Endothelial cell of umbilical vein (primary cell): ENCODE results near the gene BRD1. TPM values are rescaled to one million over a fixed set of nuclear protein-coding genes. Genes with fewer than 3 reads are reported as not detected.

Experiments used
- BruUV-seq: library from RNA; stranded (reverse); fragments of 400-500 nt; replicated peaks from 2 replicates; lab custom pipeline; 2021; lab: Mats Ljungman, UMichigan
- CTCF ChIA-PET: fragments of 300-600, 350-600 bp; sonication (Branson Sonifier 250); formaldehyde crosslinking; loops from one replicate; lab custom pipeline; 2021; ENCODE audit warnings: antibody characterized with exemption, inconsistent platforms; lab: Charles Lee
- POLR2A ChIA-PET: fragments of 300-600, 350-600 bp; sonication (Branson Sonifier 250); formaldehyde crosslinking; loops from one replicate; lab custom pipeline; 2021; ENCODE audit warnings: antibody characterized with exemption, inconsistent platforms; lab: Charles Lee
- DNase-seq: peaks from one replicate; pipeline ENCODE4 v3.0.0-alpha.2; 2011; ENCODE audit warnings: low read depth, low spot score
- FAIRE-seq: peaks from 2 replicates; lab custom pipeline; 2011; peaks lifted over from hg19 to GRCh38; lab: Jason Lieb, UNC
- H2AFZ ChIP-seq: 2 replicates; pipeline ENCODE4 v1.6.0; 2012; ENCODE audit warnings: low read depth, low read length, control low read depth, inconsistent platforms
- H3K27ac ChIP-seq: 2 replicates; pipeline ENCODE4 v1.5.1; 2011; ENCODE audit warnings: low read depth, mild to moderate bottlenecking, control low read depth, low read length, moderate library complexity; ENCODE audit not compliant: insufficient read depth
- H3K27me3 ChIP-seq, 2 experiments: 2 replicates each; pipeline versions ENCODE4 v1.6.0 to v1.6.1; 2011; ENCODE audit warnings: low read length in 2 of 2, mixed read lengths in 1 of 2; ENCODE audit not compliant: control insufficient read depth in 2 of 2, insufficient read depth in 2 of 2
- H3K36me3 ChIP-seq, 2 experiments: 2 replicates in 1 of 2; 3 replicates in 1 of 2; pipeline ENCODE4 v1.5.1; 2011; ENCODE audit warnings: low read length in 2 of 2, mild to moderate bottlenecking in 1 of 2, moderate library complexity in 1 of 2; ENCODE audit not compliant: control insufficient read depth in 2 of 2, insufficient read depth in 2 of 2; ENCODE audit errors: extremely low read depth in 1 of 2
- H3K4me1 ChIP-seq: 3 replicates; pipeline ENCODE4 v1.5.1; 2011; ENCODE audit warnings: mild to moderate bottlenecking, low read length; ENCODE audit not compliant: control insufficient read depth, insufficient read depth; ENCODE audit errors: extremely low read depth
- H3K4me2 ChIP-seq: 2 replicates; pipeline ENCODE4 v1.6.1; 2011; ENCODE audit warnings: low read length, control low read depth, mixed read lengths; ENCODE audit not compliant: insufficient read depth
- H3K4me3 ChIP-seq, 3 experiments: fragments of 200-600 bp in 1 of 3; sonication (generic), shearing (Covaris generic) in 1 of 3; replicated peaks in 1 of 3; 2 replicates each; pipeline ENCODE4 v1.5.1; 2011 to 2016; ENCODE audit warnings: control low read depth in 3 of 3, low read length in 3 of 3, mild to moderate bottlenecking in 2 of 3, inconsistent platforms in 1 of 3, low read depth in 1 of 3, moderate library complexity in 1 of 3; ENCODE audit not compliant: insufficient read depth in 1 of 3
- H3K79me2 ChIP-seq: 2 replicates; pipeline ENCODE4 v1.6.0; 2012; ENCODE audit warnings: low read length, inconsistent platforms; ENCODE audit not compliant: control insufficient read depth, insufficient read depth
- H3K9ac ChIP-seq: replicated peaks from 2 replicates; pipeline ENCODE3; 2011; ENCODE audit warnings: low read length, control low read depth; ENCODE audit not compliant: insufficient read depth; ENCODE audit errors: extremely low read depth
- H3K9me1 ChIP-seq: replicated peaks from 3 replicates; pipeline ENCODE4 v1.6.0; 2011; ENCODE audit warnings: mild to moderate bottlenecking, low read length; ENCODE audit not compliant: control insufficient read depth, insufficient read depth; ENCODE audit errors: extremely low read depth
- H3K9me3 ChIP-seq: replicated peaks from 2 replicates; pipeline ENCODE4 v1.5.1; 2012; ENCODE audit warnings: low read length, inconsistent platforms; ENCODE audit not compliant: control insufficient read depth, insufficient read depth
- H4K20me1 ChIP-seq: replicated peaks from 2 replicates; pipeline ENCODE3; 2011; ENCODE audit warnings: mild to moderate bottlenecking, low read length; ENCODE audit not compliant: control insufficient read depth, insufficient read depth; ENCODE audit errors: extremely low read depth
- EZH2 ChIP-seq: IDR thresholded peaks from 2 replicates; pipeline ENCODE4 v1.6.1; 2012; ENCODE audit warnings: borderline replicate concordance, low read depth, mild to moderate bottlenecking, moderate library complexity, low read length, inconsistent platforms; ENCODE audit not compliant: severe bottlenecking
- FOS ChIP-seq: IDR thresholded peaks from 2 replicates; pipeline ENCODE4 v1.6.1; 2011; ENCODE audit warnings: mild to moderate bottlenecking, low read length, moderate library complexity, borderline replicate concordance; ENCODE audit not compliant: insufficient read depth
- GATA2 ChIP-seq: IDR thresholded peaks from 2 replicates; pipeline ENCODE4 v1.7.0; 2011; ENCODE audit warnings: low read depth, mild to moderate bottlenecking, moderate library complexity, mixed read lengths, low read length; ENCODE audit not compliant: insufficient read length, insufficient read depth
- JUN ChIP-seq: IDR thresholded peaks from 2 replicates; pipeline ENCODE4 v1.6.1; 2011; ENCODE audit warnings: borderline replicate concordance, low read depth; ENCODE audit not compliant: insufficient read length, insufficient read depth
- MYC ChIP-seq: IDR thresholded peaks from one replicate; pipeline ENCODE4 v1.6.1; 2011; ENCODE audit warnings: mild to moderate bottlenecking, low read depth, low read length
- POLR2A ChIP-seq: IDR thresholded peaks from 2 replicates; pipeline ENCODE4 v1.6.1; 2012; ENCODE audit warnings: low read depth, mild to moderate bottlenecking, control low read depth, low read length
- POLR2AphosphoS5 ChIP-seq: IDR thresholded peaks from 2 replicates; pipeline ENCODE4 v1.6.1; 2012; ENCODE audit warnings: low read depth, mild to moderate bottlenecking, control low read depth, low read length, moderate library complexity; ENCODE audit not compliant: insufficient read depth
- dilution Hi-C: fragments of 300-500 bp; cut with MboI; formaldehyde crosslinking; loops from one replicate; pipeline ENCODE4 v1.15.0; 2019; ENCODE audit warnings: low sequenced_read_pairs; ENCODE audit not compliant: extremely low pct_ligation_motif_present
- intact Hi-C: fragments of 100-400 bp; cut with micrococcal nuclease; formaldehyde crosslinking; loops from one replicate; pipeline ENCODE4 v1.10.0; 2022
- polyA plus RNA-seq, 4 experiments: library from polyadenylated mRNA; depleted of rRNA in 3 of 4; stranded (reverse) in 3 of 4; unstranded in 1 of 4; fragments of >200 nt; gene quantifications; 2 replicates each; pipeline versions ENCODE4 v1.2.1 to v1.2.3, GENCODE V29; 2011 to 2012; ENCODE audit warnings: missing spikeins in 1 of 4
- total RNA-seq: library from RNA; stranded (reverse); gene quantifications from 2 replicates; pipeline ENCODE4 v1.2.3, GENCODE V29; 2021
- TF ChIP-seq, protein P1 (sequence below): IDR thresholded peaks from 2 replicates; pipeline ENCODE4 v1.6.1; 2011; ENCODE audit not compliant: insufficient read depth, insufficient read length
- TF ChIP-seq, protein P2 (sequence below), 2 donors: IDR thresholded peaks; 1 replicate in 1 of 2; 2 replicates in 1 of 2; pipeline ENCODE4 v1.5.1; 2011; ENCODE audit warnings: low read length in 2 of 2, mild to moderate bottlenecking in 2 of 2, moderate library complexity in 2 of 2, control low read depth in 1 of 2, inconsistent platforms in 1 of 2, low read depth in 1 of 2; ENCODE audit not compliant: insufficient read depth in 1 of 2; ENCODE audit errors: extremely low read depth in 1 of 2

BRD1 gene
- total and polyA plus RNA-seq, 2 donors (not counting 3 experiments of a cell fraction or from before 2014, with no cell fraction given), result 8.1 to 41.1 TPM

DNA sequence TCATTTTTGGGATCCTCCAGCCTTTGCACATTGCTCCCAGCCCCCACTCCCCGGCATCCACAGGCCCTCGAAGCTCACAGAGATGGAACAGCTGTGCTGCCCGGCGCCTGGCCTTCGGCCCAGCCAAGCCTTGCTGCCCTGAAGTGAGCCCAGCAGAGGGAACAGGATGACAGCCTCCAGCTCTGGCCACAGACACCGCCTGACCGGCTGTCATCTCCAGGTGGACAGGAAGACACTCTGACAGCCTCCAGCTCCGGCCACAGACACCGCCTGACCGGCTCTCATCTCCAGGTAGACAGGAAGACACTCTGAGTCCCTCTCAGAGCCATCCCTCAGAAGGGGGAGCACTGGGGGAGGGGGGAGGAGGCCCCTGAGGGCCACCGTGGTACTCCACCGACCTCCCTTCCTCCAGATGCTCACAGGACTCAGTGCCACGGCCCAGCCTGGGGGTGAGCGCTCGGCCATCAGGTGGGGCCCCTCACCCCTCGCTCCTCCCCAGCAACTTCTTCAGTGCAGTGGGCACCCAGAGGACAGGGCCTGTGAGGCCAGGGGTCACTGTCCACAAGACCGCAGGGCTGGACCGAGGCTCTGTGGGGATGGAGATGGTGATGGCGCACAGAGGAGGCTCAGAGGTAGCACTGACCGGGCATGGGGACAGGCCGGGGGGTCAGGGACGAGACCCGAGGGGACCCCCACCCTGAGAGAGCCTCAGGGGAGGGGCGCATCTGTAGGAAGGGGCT, 58.6 kb downstream of the BRD1 start:
- no peak overlapping the region for H2AFZ ChIP-seq
- no TSS peak for BruUV-seq
- H3K9me3 ChIP-seq, result no peaks in the 10 kb centered on the region
- no peaks in the 10 kb centered on the region for H3K79me2 ChIP-seq
- H4K20me1 ChIP-seq, result no peaks in the 10 kb centered on the region
- dilution Hi-C loops, result no loop called here
- no peak overlapping the region for H3K4me3 ChIP-seq
- DNase-seq (no peak), FAIRE-seq (no peak)
- peaks cover 0 to under 1% of the 10 kb centered on the region in 2 experiments for H3K36me3 ChIP-seq
- no peak overlapping the region for H3K9ac ChIP-seq
- no peaks in the 10 kb centered on the region for H3K9me1 ChIP-seq
- no peak overlapping the region for H3K27ac ChIP-seq
- CTCF ChIA-PET, result interaction anchor here (0.9 kb wide), 1 partner anchor 261 kb away, joined by 3 read pairs; no protein-coding TSS in a partner anchor
- no peak overlapping the region for H3K4me2 ChIP-seq
- no peaks in the 10 kb centered on the region for H3K4me1 ChIP-seq
- no peaks in the 10 kb centered on the region for H3K27me3 ChIP-seq
- intact Hi-C loops, result loop anchor here (5.0 kb wide), 2 partner anchors 203 to 263 kb away; no protein-coding TSS in a partner anchor
- POLR2A ChIA-PET, result no interaction called here
- TF ChIP-seq POLR2AphosphoS5 (no peak), MYC (no peak)

DNA sequence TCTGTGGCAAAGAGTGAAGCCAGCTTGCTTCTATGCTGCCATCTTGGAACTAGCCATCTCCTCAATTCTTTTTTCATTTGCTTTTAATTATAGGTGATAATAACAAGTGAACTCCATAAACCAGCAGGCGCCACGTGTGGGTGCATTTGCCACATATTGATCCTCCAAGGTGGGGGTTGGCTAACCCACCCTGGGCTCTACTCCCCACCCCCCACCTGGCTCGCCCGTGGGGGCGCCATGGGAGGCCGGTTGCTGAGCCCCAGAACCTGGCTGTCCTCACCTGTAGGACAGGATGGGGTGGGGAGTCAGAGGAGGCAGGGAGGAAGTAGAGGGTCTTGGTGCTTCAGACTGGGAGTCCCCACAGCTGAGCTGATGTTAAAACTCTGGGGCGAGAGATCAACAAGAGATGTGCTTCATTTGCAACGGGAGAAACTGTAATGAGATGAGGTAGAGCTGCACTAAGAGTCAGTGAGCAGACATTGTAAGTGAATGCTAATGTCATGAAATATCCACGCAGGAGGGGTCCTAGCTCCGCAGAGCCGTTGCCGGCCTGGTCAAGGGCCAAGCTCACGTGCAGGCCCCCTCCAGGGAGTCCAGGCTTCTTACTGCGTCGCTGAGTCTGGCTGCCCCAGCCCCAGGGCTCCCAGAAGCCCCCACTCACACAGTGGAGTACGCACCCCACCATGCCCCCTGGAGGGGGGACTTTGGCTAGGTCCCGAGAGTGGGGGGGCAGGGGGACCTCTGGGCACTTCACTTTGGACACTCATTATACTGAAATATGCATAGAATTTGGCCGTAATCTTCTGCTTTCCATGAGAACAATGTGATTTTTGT, 59.4 kb downstream of the BRD1 start:
- no peak overlapping the region for H3K27ac ChIP-seq
- no peak overlapping the region for H3K4me3 ChIP-seq
- H3K9ac ChIP-seq, result no peak overlapping the region
- intact Hi-C loops (loop anchor here (5.0 kb wide), 2 partner anchors 204 to 264 kb away; no protein-coding TSS in a partner anchor), dilution Hi-C loops (no loop called here)
- H3K4me1 ChIP-seq, result no peaks in the 10 kb centered on the region
- H3K9me1 ChIP-seq, result no peaks in the 10 kb centered on the region
- H2AFZ ChIP-seq, result no peak overlapping the region
- no peaks in the 10 kb centered on the region for H4K20me1 ChIP-seq
- ChIA-PET CTCF (interaction anchor here (0.9 to 2.3 kb wide), 12 partner anchors 8 to 469 kb away, joined by 3 to 26 read pairs (median 6); partner anchors contain the start of genes ALG12, CRELD2 and MLC1), POLR2A (no interaction called here)
- FAIRE-seq, result no peak
- DNase-seq, result no peak
- no peaks in the 10 kb centered on the region for H3K27me3 ChIP-seq
- H3K36me3 ChIP-seq, result no peaks in the 10 kb centered on the region
- no peaks in the 10 kb centered on the region for H3K79me2 ChIP-seq
- BruUV-seq, result no TSS peak
- no peak overlapping the region for H3K4me2 ChIP-seq
- TF ChIP-seq, protein P1, sequence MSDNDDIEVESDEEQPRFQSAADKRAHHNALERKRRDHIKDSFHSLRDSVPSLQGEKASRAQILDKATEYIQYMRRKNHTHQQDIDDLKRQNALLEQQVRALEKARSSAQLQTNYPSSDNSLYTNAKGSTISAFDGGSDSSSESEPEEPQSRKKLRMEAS, result no peak
- TF ChIP-seq GATA2, result no peak
- TF ChIP-seq MYC, result no peak
- no peak for TF ChIP-seq EZH2
- TF ChIP-seq POLR2AphosphoS5, result no peak
- no peak for TF ChIP-seq POLR2A
- TF ChIP-seq FOS, result no peak
- no peak for TF ChIP-seq JUN
- TF ChIP-seq, protein P2, sequence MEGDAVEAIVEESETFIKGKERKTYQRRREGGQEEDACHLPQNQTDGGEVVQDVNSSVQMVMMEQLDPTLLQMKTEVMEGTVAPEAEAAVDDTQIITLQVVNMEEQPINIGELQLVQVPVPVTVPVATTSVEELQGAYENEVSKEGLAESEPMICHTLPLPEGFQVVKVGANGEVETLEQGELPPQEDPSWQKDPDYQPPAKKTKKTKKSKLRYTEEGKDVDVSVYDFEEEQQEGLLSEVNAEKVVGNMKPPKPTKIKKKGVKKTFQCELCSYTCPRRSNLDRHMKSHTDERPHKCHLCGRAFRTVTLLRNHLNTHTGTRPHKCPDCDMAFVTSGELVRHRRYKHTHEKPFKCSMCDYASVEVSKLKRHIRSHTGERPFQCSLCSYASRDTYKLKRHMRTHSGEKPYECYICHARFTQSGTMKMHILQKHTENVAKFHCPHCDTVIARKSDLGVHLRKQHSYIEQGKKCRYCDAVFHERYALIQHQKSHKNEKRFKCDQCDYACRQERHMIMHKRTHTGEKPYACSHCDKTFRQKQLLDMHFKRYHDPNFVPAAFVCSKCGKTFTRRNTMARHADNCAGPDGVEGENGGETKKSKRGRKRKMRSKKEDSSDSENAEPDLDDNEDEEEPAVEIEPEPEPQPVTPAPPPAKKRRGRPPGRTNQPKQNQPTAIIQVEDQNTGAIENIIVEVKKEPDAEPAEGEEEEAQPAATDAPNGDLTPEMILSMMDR (IDR thresholded peaks at IDR 0.05; ENCODE audit: extremely low read depth in 1 of 2, insufficient read depth in 1 of 2, low read depth in 1 of 2, low read length in 2 of 2), result no peak
- H3K9me3 ChIP-seq, result no peaks in the 10 kb centered on the region
